K562 (cell line): ENCODE measurements around the gene CCL11. TPM values are rescaled to one million over a fixed set of nuclear protein-coding genes. Genes with fewer than 3 reads are reported as not detected.

Experiments
- ATAC-seq: fragments of 200-7000 bp; cut with Tn5 transposase; 3 replicates; pipeline ENCODE4 v1.9.1; 2020; ENCODE audit warnings: moderate library complexity
- BruUV-seq: library from RNA; stranded (reverse); fragments of 400-500 nt; replicated peaks from 2 replicates; lab custom pipeline; 2021; lab: Mats Ljungman, UMichigan
- CTCF ChIA-PET: fragments of 300-600 bp; formaldehyde crosslinking; extraction: SDS; loops from one replicate; lab custom pipeline; 2021; ENCODE audit warnings: low intra/inter-chr PET ratio; lab: Yijun Ruan, JAX
- POLR2A ChIA-PET: fragments of 300-600, 350-650 bp; sonication (Branson Sonifier 250); formaldehyde crosslinking; extraction: SDS; loops from one replicate; lab custom pipeline; 2021; ENCODE audit warnings: antibody characterized with exemption, inconsistent platforms; lab: Yijun Ruan, JAX
- DNase-seq, 4 experiments: peaks; one replicate each; pipeline versions ENCODE4 v3.0.0 to v3.0.0-alpha.2; 2011 to 2018; ENCODE audit warnings: low spot score in 3 of 4, mixed read lengths in 3 of 4; ENCODE audit errors: extremely low read depth in 1 of 4
- FAIRE-seq: peaks from 2 replicates; lab custom pipeline; 2011; peaks lifted over from hg19 to GRCh38; lab: Jason Lieb, UNC
- H2AFZ ChIP-seq: 2 replicates; pipeline ENCODE4 v1.6.0; 2011; ENCODE audit warnings: low read depth, low read length, control low read depth, inconsistent platforms
- H3K27ac ChIP-seq: fragments of 200-600 bp; 3 replicates; pipeline ENCODE4 v1.8.0; 2011; ENCODE audit warnings: low read depth, mild to moderate bottlenecking, control low read depth, inconsistent platforms, low read length, moderate library complexity, mixed read lengths; ENCODE audit errors: extremely low read depth
- H3K27me3 ChIP-seq, 2 experiments: fragments of 300-600 bp in 1 of 2; 2 replicates in 1 of 2; 3 replicates in 1 of 2; pipeline versions ENCODE4 v1.6.0 to v1.8.0; 2011; ENCODE audit warnings: inconsistent platforms in 2 of 2, low read length in 2 of 2, mild to moderate bottlenecking in 1 of 2, mixed read lengths in 1 of 2, moderate library complexity in 1 of 2; ENCODE audit not compliant: control insufficient read depth in 2 of 2, insufficient read depth in 2 of 2
- H3K36me3 ChIP-seq: fragments of 300-600 bp; 3 replicates; pipeline ENCODE4 v1.8.0; 2011; ENCODE audit warnings: mild to moderate bottlenecking, low read length, inconsistent platforms; ENCODE audit not compliant: control insufficient read depth, insufficient read depth
- H3K4me1 ChIP-seq, 2 experiments: fragments of 200-600 bp in 1 of 2; replicated peaks in 1 of 2; 2 replicates in 1 of 2; 3 replicates in 1 of 2; pipeline versions ENCODE4 v1.5.1 to v1.8.0; 2011; ENCODE audit warnings: inconsistent platforms in 2 of 2, low read length in 2 of 2, mild to moderate bottlenecking in 1 of 2, mixed read lengths in 1 of 2, moderate library complexity in 1 of 2; ENCODE audit not compliant: control insufficient read depth in 2 of 2, insufficient read depth in 2 of 2
- H3K4me2 ChIP-seq: 2 replicates; pipeline ENCODE4 v1.6.1; 2011; ENCODE audit warnings: low read length, control low read depth, inconsistent platforms, mixed read lengths; ENCODE audit not compliant: insufficient read depth
- H3K4me3 ChIP-seq: fragments of 200-600 bp; sonication (generic), shearing (Covaris generic); 2 replicates; pipeline ENCODE4 v1.5.1; 2016; ENCODE audit warnings: control low read depth, inconsistent platforms
- H3K79me2 ChIP-seq: fragments of 200-600 bp; 3 replicates; pipeline ENCODE4 v1.8.0; 2011; ENCODE audit warnings: low read length, inconsistent platforms; ENCODE audit not compliant: control insufficient read depth, insufficient read depth
- H3K9ac ChIP-seq, 2 experiments: 2 replicates each; pipeline versions ENCODE4 v1.6.0 to v1.6.1; 2011; ENCODE audit warnings: low read depth in 2 of 2, low read length in 2 of 2, control low read depth in 1 of 2, inconsistent platforms in 1 of 2, mild to moderate bottlenecking in 1 of 2, mixed read lengths in 1 of 2; ENCODE audit not compliant: insufficient read depth in 1 of 2
- H3K9me1 ChIP-seq: one replicate; pipeline ENCODE4 v1.6.0; 2011; ENCODE audit warnings: inconsistent platforms, mild to moderate bottlenecking, low read length, moderate library complexity; ENCODE audit not compliant: control insufficient read depth, insufficient read depth
- H3K9me3 ChIP-seq: replicated peaks from 2 replicates; pipeline ENCODE4 v1.5.1; 2011; ENCODE audit warnings: low read depth, low read length, inconsistent platforms; ENCODE audit not compliant: control insufficient read depth, insufficient read depth
- H4K20me1 ChIP-seq: replicated peaks from 2 replicates; pipeline ENCODE4 v1.6.1; 2011; ENCODE audit warnings: low read length, inconsistent platforms, mixed read lengths; ENCODE audit not compliant: control insufficient read depth, insufficient read depth
- EP400 ChIP-seq: fragments of 450-650 bp; IDR thresholded peaks from 2 replicates; pipeline ENCODE4 v1.6.1; 2017; ENCODE audit warnings: antibody characterized with exemption, mild to moderate bottlenecking, moderate library complexity
- ETV6 ChIP-seq, 3 experiments: fragments of 150-350 bp in 1 of 3; sonication (generic) in 1 of 3; formaldehyde crosslinking in 1 of 3; IDR thresholded peaks; 2 replicates each; pipeline versions ENCODE4 v1.6.1 to v1.8.0; 2014 to 2022; ENCODE audit warnings: borderline replicate concordance in 2 of 3, low read depth in 2 of 3, antibody characterized with exemption in 1 of 3, low read length in 1 of 3, mild to moderate bottlenecking in 1 of 3, missing genetic modification reagents in 1 of 3
- RAD51 ChIP-seq: fragments of 450-650 bp; IDR thresholded peaks from 2 replicates; pipeline ENCODE4 v1.7.1; 2016; ENCODE audit warnings: low read depth, mild to moderate bottlenecking, borderline replicate concordance
- SMARCE1 ChIP-seq: fragments of 450-650 bp; IDR thresholded peaks from 2 replicates; pipeline ENCODE4 v1.7.1; 2016; ENCODE audit warnings: mild to moderate bottlenecking
- YBX1 ChIP-seq: fragments of 450-650 bp; IDR thresholded peaks from 2 replicates; pipeline ENCODE4 v1.7.1; 2016; ENCODE audit warnings: mild to moderate bottlenecking
- WGBS: fragments of 100-300 bp; shearing (Covaris generic); methylation state at CpG from one replicate; pipeline ENCODE4 v1.1.6; 2016; ENCODE audit warnings: low coverage, mixed read lengths; ENCODE audit not compliant: insufficient coverage; ENCODE audit errors: missing lambda C conversion rate; 5-methylcytosine and 5-hydroxymethylcytosine counted together
- in situ Hi-C: fragments of 300-500 bp; cut with MboI; formaldehyde crosslinking; loops from 4 replicates; pipeline ENCODE4 v1.15.0; 2018; ENCODE audit warnings: inconsistent platforms, mixed read lengths
- intact Hi-C: fragments of 100-400 bp; cut with micrococcal nuclease; formaldehyde crosslinking; loops from 2 replicates; pipeline ENCODE4 v1.14.2; 2022
- polyA plus RNA-seq, 8 experiments: library from polyadenylated mRNA; depleted of rRNA in 4 of 8; stranded (reverse) in 5 of 8; unstranded in 3 of 8; fragments of >200 nt; fragmentation: Nextera tagmentation in 2 of 8; fragmentation: Illumina TruSeq in 1 of 8; extraction: Ambion mirVana in 2 of 8; extraction: Trizol in 1 of 8; gene quantifications; 2 replicates each; pipeline versions ENCODE4 v1.2.1 to v1.2.3, GENCODE V29; 2011 to 2014; ENCODE audit warnings: inconsistent platforms in 1 of 8, missing spikeins in 1 of 8
- total RNA-seq, 7 experiments: library from RNA; depleted of rRNA in 6 of 7; stranded (reverse); fragments of >200 nt in 6 of 7; fragmentation: Illumina TruSeq in 2 of 7; extraction: Trizol in 2 of 7; gene quantifications; 2 replicates each; pipeline versions ENCODE4 v1.2.1 to v1.2.3, GENCODE V29; 2011 to 2021; ENCODE audit warnings: low replicate concordance in 1 of 7
- TF ChIP-seq, protein P1 (sequence below): fragments of 250-450 bp; sonication (Bioruptor Pico); IDR thresholded peaks from 2 replicates; pipeline ENCODE4 v1.8.0; 2022; ENCODE audit warnings: moderate library complexity, mild to moderate bottlenecking, inconsistent platforms

The CCL11 gene
- total and polyA plus RNA-seq, 9 of the 15 experiments (the other 6 are each of a cell fraction or from before 2014, with no cell fraction given), result not detected

DNA sequence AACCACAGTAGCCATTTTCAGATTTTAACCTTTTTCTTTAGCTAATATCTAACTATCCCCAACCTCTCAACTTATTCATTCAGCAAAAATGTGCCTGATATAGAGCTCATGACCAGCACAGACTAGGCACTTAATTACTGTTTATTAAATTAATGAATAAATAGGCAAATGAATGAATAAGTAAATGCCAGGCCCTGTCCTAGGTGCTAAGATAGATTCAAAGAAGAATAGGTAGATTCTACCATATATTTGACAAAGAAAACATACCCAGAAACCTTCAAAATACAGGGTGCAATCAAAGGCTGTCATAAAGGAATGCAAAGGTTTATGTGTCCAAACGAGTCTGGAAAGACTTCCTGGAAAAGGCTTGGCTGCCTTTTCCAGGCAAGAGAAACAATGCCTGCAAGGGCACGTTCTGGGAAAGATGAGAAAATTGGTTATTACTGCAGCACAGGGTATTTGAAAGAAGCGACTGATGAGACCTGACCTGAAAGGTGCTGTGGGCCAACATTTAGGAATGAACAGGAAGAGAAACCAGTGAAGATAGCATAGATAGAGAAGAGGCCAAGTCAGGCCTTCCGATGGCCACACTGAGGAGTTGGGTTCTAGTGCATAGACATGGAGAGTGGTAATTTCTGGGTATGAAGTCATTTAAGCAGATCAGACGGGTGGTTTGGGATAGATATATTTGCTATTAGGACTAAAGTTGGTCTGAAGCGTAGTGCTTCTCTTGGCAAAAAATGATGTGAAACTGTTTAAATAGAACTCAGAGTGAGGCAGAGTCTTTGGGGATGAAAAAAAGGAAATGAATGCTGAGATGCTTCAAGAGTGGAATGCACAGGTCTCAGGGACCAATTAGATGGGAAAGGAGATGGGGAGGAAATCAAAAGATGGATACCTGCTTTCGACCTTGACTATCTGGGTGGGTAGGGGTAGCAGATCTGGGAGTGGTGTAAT lies 41.9 kb upstream of the CCL11 start (continued):
- TF ChIP-seq YBX1, result no peak
- TF ChIP-seq SMARCE1, result no peak
- TF ChIP-seq, all 486 proteins: peak for 0

DNA sequence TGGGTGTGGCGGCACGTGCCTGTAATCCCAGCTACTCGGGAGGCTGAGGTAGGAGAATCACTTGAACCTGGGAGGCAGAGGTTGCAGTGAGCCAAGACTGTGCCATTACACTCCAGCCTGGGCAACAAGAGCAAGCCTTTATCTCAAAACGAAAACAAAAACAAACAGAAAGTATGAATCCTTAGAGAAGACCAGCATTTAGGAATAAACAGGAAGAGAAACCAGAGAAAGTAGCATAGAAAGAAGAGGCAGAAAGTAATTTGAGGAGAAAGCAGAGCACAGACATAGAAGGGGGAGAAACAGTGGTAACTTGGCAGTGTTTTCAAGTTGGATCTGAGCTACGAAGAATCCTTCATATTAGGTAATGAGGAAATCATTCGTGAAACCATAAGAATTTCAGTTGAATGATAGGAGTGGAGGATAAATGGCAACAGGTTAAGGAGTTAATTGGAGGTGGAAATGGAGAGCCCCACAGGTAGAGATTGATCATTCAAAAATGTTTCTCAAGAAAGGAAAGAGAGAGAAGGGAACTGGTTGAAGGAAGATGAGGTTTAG lies 40.1 kb upstream of the CCL11 start:
- intact Hi-C loops, result no loop called here
- H3K4me2 ChIP-seq, result no peak overlapping the region
- CTCF ChIA-PET, result no interaction called here
- H3K9ac ChIP-seq, result no peak overlapping the region
- TF ChIP-seq, protein P1, sequence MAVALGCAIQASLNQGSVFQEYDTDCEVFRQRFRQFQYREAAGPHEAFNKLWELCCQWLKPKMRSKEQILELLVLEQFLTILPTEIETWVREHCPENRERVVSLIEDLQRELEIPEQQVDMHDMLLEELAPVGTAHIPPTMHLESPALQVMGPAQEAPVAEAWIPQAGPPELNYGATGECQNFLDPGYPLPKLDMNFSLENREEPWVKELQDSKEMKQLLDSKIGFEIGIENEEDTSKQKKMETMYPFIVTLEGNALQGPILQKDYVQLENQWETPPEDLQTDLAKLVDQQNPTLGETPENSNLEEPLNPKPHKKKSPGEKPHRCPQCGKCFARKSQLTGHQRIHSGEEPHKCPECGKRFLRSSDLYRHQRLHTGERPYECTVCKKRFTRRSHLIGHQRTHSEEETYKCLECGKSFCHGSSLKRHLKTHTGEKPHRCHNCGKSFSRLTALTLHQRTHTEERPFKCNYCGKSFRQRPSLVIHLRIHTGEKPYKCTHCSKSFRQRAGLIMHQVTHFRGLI (CRISPR knock-in tag), result no peak
- TF ChIP-seq ETV6 (IDR thresholded peaks at IDR 0.05; ENCODE audit: borderline replicate concordance in 1 of 2, low read depth in 2 of 2, low read length in 1 of 2) (no peak), ETV6 (CRISPR knock-in tag; IDR thresholded peaks at IDR 0.05; ENCODE audit: borderline replicate concordance) (no peak), EP400 (no peak), RAD51 (no peak)
- TF ChIP-seq, all 486 proteins: peak for 0
- Histone ChIP-seq H3K79me2 (no peaks in the 10 kb centered on the region), H3K36me3 (no peaks in the 10 kb centered on the region), H4K20me1 (no peaks in the 10 kb centered on the region; the same call in 1 of the 2 replicates), H3K27me3 (no peaks in the 10 kb centered on the region; a peak in 1 of 5 replicates), H3K4me3 (no peak overlapping the region), H3K27ac (no peak overlapping the region), H3K4me1 (no peaks in the 10 kb centered on the region; a peak in 1 of 5 replicates), H3K9me1 (no peaks in the 10 kb centered on the region), H3K9me3 (no peaks in the 10 kb centered on the region), H2AFZ (no peak overlapping the region)
- no peak for ATAC-seq
- POLR2A ChIA-PET, result interaction anchor here (0.6 kb wide), 1 partner anchor 267 kb away, joined by 3 read pairs; no protein-coding TSS in a partner anchor
- DNase-seq, result no peak
- BruUV-seq, result no TSS peak
- WGBS, result 0% methylated on average over 6 of the region's 6 CpGs
- in situ Hi-C loops, result no loop called here
- FAIRE-seq, result no peak
